GM21367 (cell line): ENCODE results near the gene AGPAT1.

ENCODE experiments used
- ATAC-seq: cut with Tn5 transposase; IDR thresholded peaks from one replicate; pipeline ENCODE4 v1.9.1; 2021; ENCODE audit not compliant: unreplicated experiment

AGPAT1 gene

GRCh38 chr6:32126880-32127279, 49.0 kb downstream of the AGPAT1 start:
- ATAC-seq, result no peak

- ATAC-seq, result no peak
Measured at GRCh38 chr6:32123681-32124080, 52.2 kb downstream of the AGPAT1 start.

GRCh38 chr6:32120573-32121059, 55.3 kb downstream of the AGPAT1 start:
- ATAC-seq, result no peak

GRCh38 chr6:32118782-32119628, 56.9 kb downstream of the AGPAT1 start:
- no peak for ATAC-seq
